SK-N-SH (cell line): Measurements from ENCODE around the gene HPCAL1. TPM values are rescaled to one million over a fixed set of nuclear protein-coding genes. Genes with fewer than 3 reads are reported as not detected.
"Not testable (repeated sequence)": the region's sequence is repeated elsewhere in the genome, so short reads cannot be mapped to it uniquely, and the experiment has no call there.

Experiments
- CTCF ChIA-PET: fragments of 300-600, 350-600 bp; formaldehyde crosslinking; extraction: SDS; loops from one replicate; lab custom pipeline; 2021; lab: Yijun Ruan, JAX
- POLR2A ChIA-PET: fragments of 350-600 bp; sonication (Branson Sonifier 250); formaldehyde crosslinking; extraction: SDS; loops from one replicate; lab custom pipeline; 2020; ENCODE audit warnings: antibody characterized with exemption, inconsistent platforms; lab: Yijun Ruan, JAX
- DNase-seq: peaks from one replicate; pipeline ENCODE4 v3.0.0; 2012
- H2AFZ ChIP-seq: fragments of 200-600 bp; sonication (generic); 2 replicates; pipeline ENCODE4 v1.8.1; 2016; ENCODE audit warnings: antibody characterized with exemption, mild to moderate bottlenecking, low read depth
- H3F3A ChIP-seq: fragments of 200-600 bp; sonication (generic); replicated peaks from 2 replicates; pipeline ENCODE3; 2016; ENCODE audit warnings: antibody characterized with exemption, mild to moderate bottlenecking; ENCODE audit not compliant: insufficient read depth
- H3K27ac ChIP-seq, 2 experiments: fragments of 200-500 bp in 1 of 2; fragments of 200-600 bp in 1 of 2; sonication (Bioruptor generic) in 1 of 2; sonication (generic), shearing (Covaris generic) in 1 of 2; 2 replicates each; pipeline versions ENCODE4 v1.5.1 to v1.6.1; 2014 to 2016; ENCODE audit warnings: low read depth in 2 of 2, inconsistent platforms in 1 of 2, low read length in 1 of 2, mild to moderate bottlenecking in 1 of 2, mixed read lengths in 1 of 2
- H3K27me3 ChIP-seq: fragments of 200-600 bp; sonication (generic), shearing (Covaris generic); 2 replicates; pipeline ENCODE4 v1.6.1; 2016; ENCODE audit warnings: mixed run types; ENCODE audit not compliant: insufficient read depth
- H3K36me3 ChIP-seq, 2 experiments: fragments of 200-500 bp in 1 of 2; fragments of 200-600 bp in 1 of 2; sonication (Bioruptor generic) in 1 of 2; sonication (generic) in 1 of 2; replicated peaks in 1 of 2; 2 replicates each; pipeline versions ENCODE3 to v1.5.1; 2014 to 2016; ENCODE audit warnings: low read length in 1 of 2, mild to moderate bottlenecking in 1 of 2; ENCODE audit not compliant: insufficient read depth in 2 of 2, control insufficient read depth in 1 of 2
- H3K4me1 ChIP-seq, 2 experiments: fragments of 200-500 bp in 1 of 2; fragments of 200-600 bp in 1 of 2; sonication (Bioruptor generic) in 1 of 2; sonication (generic), shearing (Covaris generic) in 1 of 2; 2 replicates each; pipeline versions ENCODE4 v1.5.1 to v1.6.1; 2014 to 2016; ENCODE audit warnings: low read depth in 1 of 2, low read length in 1 of 2, mixed run types in 1 of 2; ENCODE audit not compliant: insufficient read depth in 2 of 2, control insufficient read depth in 1 of 2
- H3K4me2 ChIP-seq: fragments of 200-600 bp; sonication (generic), shearing (Covaris generic); 2 replicates; pipeline ENCODE4 v1.6.1; 2017; ENCODE audit warnings: mixed run types
- H3K4me3 ChIP-seq, 2 experiments: fragments of 200-500 bp in 1 of 2; fragments of 200-600 bp in 1 of 2; sonication (Bioruptor generic) in 1 of 2; sonication (generic), shearing (Covaris generic) in 1 of 2; 2 replicates each; pipeline versions ENCODE4 v1.5.1 to v1.8.1; 2014 to 2016; ENCODE audit warnings: low read depth in 2 of 2, inconsistent platforms in 1 of 2, low read length in 1 of 2, mild to moderate bottlenecking in 1 of 2, mixed read lengths in 1 of 2, moderate library complexity in 1 of 2
- H3K79me2 ChIP-seq: fragments of 200-600 bp; sonication (generic); 2 replicates; pipeline ENCODE4 v1.8.1; 2017; ENCODE audit warnings: mild to moderate bottlenecking; ENCODE audit not compliant: insufficient read depth
- H3K9ac ChIP-seq: fragments of 200-600 bp; sonication (generic); 2 replicates; pipeline ENCODE4 v1.6.1; 2017; ENCODE audit warnings: mixed run types
- H3K9me2 ChIP-seq: fragments of 200-600 bp; sonication (generic); 2 replicates; pipeline ENCODE4 v1.6.1; 2017; ENCODE audit warnings: mixed run types
- H3K9me3 ChIP-seq: fragments of 200-600 bp; sonication (generic); 2 replicates; pipeline ENCODE4 v1.6.1; 2017; ENCODE audit warnings: mixed run types, mild to moderate bottlenecking, moderate library complexity
- H4K20me1 ChIP-seq: fragments of 200-600 bp; sonication (generic); 2 replicates; pipeline ENCODE4 v1.6.1; 2017; ENCODE audit warnings: mild to moderate bottlenecking, mixed run types; ENCODE audit not compliant: insufficient read depth
- CHD2 ChIP-seq: fragments of 150-350 bp; IDR thresholded peaks from 2 replicates; pipeline ENCODE4 v1.6.1; 2018; ENCODE audit warnings: low read length; ENCODE audit not compliant: partially characterized antibody
- CTCF ChIP-seq: fragments of 200-600 bp; sonication (generic); IDR thresholded peaks from 2 replicates; pipeline ENCODE4 v1.6.1; 2017; ENCODE audit warnings: antibody characterized with exemption, mild to moderate bottlenecking, moderate library complexity
- EZH2phosphoT487 ChIP-seq: fragments of 200-600 bp; sonication (generic); IDR thresholded peaks from 2 replicates; pipeline ENCODE4 v1.6.1; 2017; ENCODE audit warnings: low read depth, mixed run types, mild to moderate bottlenecking, antibody characterized with exemption, moderate library complexity, borderline replicate concordance
- FOSL2 ChIP-seq: IDR thresholded peaks from 2 replicates; pipeline ENCODE4 v1.4.0; 2012; ENCODE audit warnings: low read depth, mild to moderate bottlenecking, moderate library complexity, borderline replicate concordance
- FOXM1 ChIP-seq: IDR thresholded peaks from 2 replicates; pipeline ENCODE4 v1.4.0; 2012; ENCODE audit warnings: low read depth, mild to moderate bottlenecking
- GABPA ChIP-seq: IDR thresholded peaks from 2 replicates; pipeline ENCODE4 v1.4.0; 2012; ENCODE audit warnings: low read depth, mild to moderate bottlenecking
- GATA2 ChIP-seq: sonication (generic); formaldehyde crosslinking; IDR thresholded peaks from 2 replicates; pipeline ENCODE4 v1.5.0; 2020; ENCODE audit warnings: mild to moderate bottlenecking, missing genetic modification reagents
- IRF3 ChIP-seq: fragments of 150-350 bp; IDR thresholded peaks from 2 replicates; pipeline ENCODE4 v1.6.1; 2016; ENCODE audit warnings: mild to moderate bottlenecking, low read depth, low read length
- JUND ChIP-seq: IDR thresholded peaks from 2 replicates; pipeline ENCODE4 v1.4.0; 2012
- NRF1 ChIP-seq: IDR thresholded peaks from 2 replicates; pipeline ENCODE4 v1.6.1; 2012; ENCODE audit warnings: low read depth, mild to moderate bottlenecking, low read length
- POLR2AphosphoS5 ChIP-seq: IDR thresholded peaks from 2 replicates; pipeline ENCODE4 v1.6.1; 2012; ENCODE audit warnings: low read depth, low read length
- RAD21 ChIP-seq: IDR thresholded peaks from 2 replicates; pipeline ENCODE4 v1.6.1; 2012; ENCODE audit warnings: mild to moderate bottlenecking, low read length
- REST ChIP-seq: IDR thresholded peaks from 2 replicates; pipeline ENCODE4 v1.6.1; 2012; ENCODE audit warnings: mild to moderate bottlenecking, low read depth, low read length, moderate library complexity
- RFX5 ChIP-seq: IDR thresholded peaks from 2 replicates; pipeline ENCODE4 v1.6.1; 2012; ENCODE audit warnings: mild to moderate bottlenecking, improper control_type of control experiment, low read length
- TEAD4 ChIP-seq: IDR thresholded peaks from 2 replicates; pipeline ENCODE4 v1.4.0; 2012; ENCODE audit warnings: mild to moderate bottlenecking, borderline replicate concordance; ENCODE audit not compliant: insufficient read depth
- USF2 ChIP-seq: fragments of 150-350 bp; IDR thresholded peaks from 2 replicates; pipeline ENCODE4 v1.6.1; 2017; ENCODE audit warnings: antibody characterized with exemption, low read length, low read depth, borderline replicate concordance
- ZBTB33 ChIP-seq: IDR thresholded peaks from 2 replicates; pipeline ENCODE4 v1.4.0; 2012; ENCODE audit warnings: low read depth, borderline replicate concordance
- WGBS: methylation state at CpG from one replicate; pipeline ENCODE4 v1.1.6; 2017; ENCODE audit warnings: low lambda C conversion rate; 5-methylcytosine and 5-hydroxymethylcytosine counted together
- polyA plus RNA-seq, 3 experiments: library from polyadenylated mRNA; depleted of rRNA; stranded (reverse); fragments of >200 nt; gene quantifications; 2 replicates each; pipeline ENCODE4 v1.2.3, GENCODE V29; 2012

The HPCAL1 gene
- polyA plus RNA-seq, 1 of the 3 experiments (the other 2 are of a cell fraction): 77.0 TPM

- H4K20me1 ChIP-seq: no peaks in the 10 kb centered on the region
- no peaks in the 10 kb centered on the region for H3K36me3 ChIP-seq
- no peaks in the 10 kb centered on the region for H3K27me3 ChIP-seq
- H3K4me1 ChIP-seq: peaks cover 16 to 28% of the 10 kb centered on the region in 2 experiments
- peaks cover 14% of the 10 kb centered on the region for H3F3A ChIP-seq
- WGBS: 92% methylated on average over 1 of the region's 1 CpG
- no peak overlapping the region for H3K27ac ChIP-seq
- H3K9me2 ChIP-seq: no peaks in the 10 kb centered on the region
- ChIA-PET CTCF (interaction anchor here (1.0 to 3.7 kb wide), 5 partner anchors 9 to 169 kb away, joined by 3 to 11 read pairs (median 5); partner anchors contain the start of gene HPCAL1), POLR2A (no interaction called here)
- H3K4me3 ChIP-seq: no peak overlapping the region
- DNase-seq: no peak
- H3K9ac ChIP-seq: no peak overlapping the region
- H3K9me3 ChIP-seq: no peaks in the 10 kb centered on the region
- TF ChIP-seq GABPA (no peak), GATA2 (CRISPR knock-in tag) (no peak), RFX5 (no peak), TEAD4 (no peak), JUND (no peak), FOXM1 (no peak), EZH2phosphoT487 (no peak), POLR2AphosphoS5 (no peak), ZBTB33 (no peak), FOSL2 (no peak), IRF3 (no peak), RAD21 (no peak), NRF1 (no peak), REST (no peak), CHD2 (no peak), USF2 (no peak), CTCF (no peak)
- no peak overlapping the region for H3K4me2 ChIP-seq
- H2AFZ ChIP-seq: no peak overlapping the region
- H3K79me2 ChIP-seq: no peaks in the 10 kb centered on the region
Measured at GRCh38 chr2:10294077-10294476, 8.6 kb upstream of the HPCAL1 start.

- H2AFZ ChIP-seq, DNase-seq, H3K9me3 ChIP-seq, H4K20me1 ChIP-seq, H3K9ac ChIP-seq, H3K4me3 ChIP-seq, H3K36me3 ChIP-seq, H3K27ac ChIP-seq, H3K27me3 ChIP-seq, H3K4me2 ChIP-seq, H3K79me2 ChIP-seq, H3K9me2 ChIP-seq, POLR2A ChIA-PET: not testable (repeated sequence)
- CTCF ChIA-PET: interaction anchor here (0.9 to 2.0 kb wide), 9 partner anchors 9 to 223 kb away, joined by 3 to 10 read pairs (median 4); no protein-coding TSS in a partner anchor
- Histone ChIP-seq H3F3A (peaks cover 11% of the 10 kb centered on the region), H3K4me1 (peaks cover 10 to 15% of the 10 kb centered on the region in 2 experiments)
- WGBS: 89% methylated on average over 4 of the region's 4 CpGs
Measured at GRCh38 chr2:10295649-10296048, 7.1 kb upstream of the HPCAL1 start.
